Kasumi-1 (cell line): ENCODE data around the gene PNLIPRP3.

Experiments used
- DNase-seq, 2 experiments: peaks; one replicate each; lab custom pipeline; 2025; lab: John Stamatoyannopoulos, UW

PNLIPRP3 gene

DNA sequence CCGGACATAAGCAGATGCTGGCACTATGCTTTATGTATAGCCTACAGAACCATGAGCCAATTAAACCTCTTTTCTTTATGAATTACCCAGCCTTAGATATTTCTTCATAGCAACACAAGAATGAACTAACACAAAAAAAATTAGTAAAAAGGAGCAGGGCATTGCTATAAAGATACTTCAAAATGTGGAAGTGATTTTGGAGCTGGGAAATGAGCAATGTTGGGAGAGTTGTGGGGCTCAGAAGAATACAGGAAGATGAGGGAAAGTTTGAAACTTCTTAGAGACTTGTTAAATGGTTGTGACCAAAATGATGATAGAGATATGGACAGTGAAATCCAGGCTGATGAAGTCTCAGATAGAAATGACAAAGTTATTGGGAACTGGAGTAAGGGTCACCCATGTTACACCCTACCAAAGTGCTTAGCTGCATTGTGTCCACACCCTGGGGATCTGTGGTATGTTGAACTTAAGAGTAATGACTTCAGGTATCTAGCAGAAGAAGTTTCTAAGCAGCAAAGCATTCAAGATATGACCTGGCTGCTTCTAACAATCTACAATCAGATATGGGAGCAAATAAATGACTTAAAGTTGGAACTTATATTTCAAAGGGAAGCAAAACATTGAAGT, 24.2 kb downstream of the PNLIPRP3 start:
- no peak for DNase-seq

- DNase-seq = no peak
Measured at GRCh38 chr10:116452338-116452720, 24.7 kb downstream of the PNLIPRP3 start.

- no peak for DNase-seq
Measured at GRCh38 chr10:116457488-116457887, 29.8 kb downstream of the PNLIPRP3 start.

DNA sequence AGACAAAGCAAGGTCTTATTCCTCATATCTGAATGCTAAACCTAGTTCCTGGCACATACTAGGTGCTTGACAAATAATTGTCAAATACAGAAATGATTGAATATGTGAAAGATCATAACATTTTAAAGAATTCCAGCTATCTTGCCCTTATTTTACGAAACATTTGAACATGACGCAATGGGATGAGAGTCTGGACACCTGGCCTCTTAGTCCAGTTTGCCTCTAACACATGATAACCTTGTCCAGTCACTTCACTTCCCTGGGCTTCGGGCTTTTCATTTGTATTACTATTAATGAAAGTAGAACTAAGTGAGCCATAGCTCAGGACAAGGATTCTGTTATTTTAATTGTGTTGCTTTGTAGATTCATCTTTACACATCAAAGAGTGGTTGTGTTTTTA, 32.6 kb downstream of the PNLIPRP3 start:
- DNase-seq = no peak

DNA sequence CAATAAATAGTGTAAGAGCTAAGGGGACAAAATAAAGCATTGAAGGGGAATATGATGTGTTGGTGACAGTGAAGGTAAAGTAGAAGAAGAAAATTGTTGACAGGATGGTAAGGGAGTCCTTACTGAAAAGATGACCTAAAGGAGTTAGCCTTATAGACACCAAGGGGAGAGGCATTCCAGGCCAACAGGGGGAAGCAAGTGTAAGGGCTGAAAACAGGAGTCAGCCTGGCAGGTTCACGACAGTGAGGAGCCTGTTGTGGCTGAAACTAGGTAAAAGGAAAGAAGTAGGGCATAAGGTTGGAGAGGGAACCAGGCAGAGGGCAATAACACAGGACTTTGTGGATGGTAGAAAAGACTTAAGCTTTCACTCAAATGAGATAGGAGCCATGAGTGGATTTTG, 34.0 kb downstream of the PNLIPRP3 start:
- DNase-seq = no peak

DNA sequence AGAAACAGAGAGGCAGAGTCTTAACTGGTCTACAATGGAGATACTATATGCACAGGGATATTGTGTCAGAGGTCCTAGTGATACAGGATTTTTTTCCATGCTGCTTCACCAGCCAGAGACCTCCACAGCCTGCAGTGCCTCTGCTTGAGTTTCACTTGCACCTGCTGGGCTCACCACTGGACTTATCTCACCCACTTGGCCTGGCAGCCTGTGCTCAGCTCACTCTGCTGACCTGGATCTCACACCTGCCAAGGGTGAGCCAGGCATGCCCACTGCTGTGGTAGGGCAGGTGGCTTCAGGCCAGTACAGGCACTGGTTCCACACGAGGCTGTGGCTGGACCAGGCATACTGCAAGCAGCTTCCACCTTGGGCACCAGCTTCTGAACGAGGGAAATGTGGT, 36.6 kb downstream of the PNLIPRP3 start:
- DNase-seq = no peak

DNA sequence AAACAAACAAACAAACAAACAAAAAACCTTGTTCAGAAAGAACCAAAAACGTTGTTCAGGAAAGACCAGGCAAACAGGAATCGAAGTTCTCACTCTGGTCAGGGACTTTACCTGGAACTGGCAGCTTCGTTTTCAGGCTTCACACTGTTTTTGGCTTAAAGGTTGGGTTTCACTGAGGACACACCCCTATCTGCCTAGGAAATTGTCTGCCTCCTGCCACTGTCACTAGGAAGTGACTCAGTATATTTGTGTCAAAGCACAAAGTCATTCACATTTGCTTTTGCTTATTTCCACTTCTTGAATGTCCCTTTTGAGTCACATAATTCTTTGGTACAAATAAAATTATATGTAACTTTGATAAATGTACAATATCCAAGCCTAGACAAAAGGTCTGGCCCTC, 37.9 kb downstream of the PNLIPRP3 start:
- DNase-seq = no peak

- no peak for DNase-seq
Measured at GRCh38 chr10:116466715-116467422, 39.2 kb downstream of the PNLIPRP3 start.

- no peak for DNase-seq
Measured at GRCh38 chr10:116469437-116469836, 41.8 kb downstream of the PNLIPRP3 start.

DNA sequence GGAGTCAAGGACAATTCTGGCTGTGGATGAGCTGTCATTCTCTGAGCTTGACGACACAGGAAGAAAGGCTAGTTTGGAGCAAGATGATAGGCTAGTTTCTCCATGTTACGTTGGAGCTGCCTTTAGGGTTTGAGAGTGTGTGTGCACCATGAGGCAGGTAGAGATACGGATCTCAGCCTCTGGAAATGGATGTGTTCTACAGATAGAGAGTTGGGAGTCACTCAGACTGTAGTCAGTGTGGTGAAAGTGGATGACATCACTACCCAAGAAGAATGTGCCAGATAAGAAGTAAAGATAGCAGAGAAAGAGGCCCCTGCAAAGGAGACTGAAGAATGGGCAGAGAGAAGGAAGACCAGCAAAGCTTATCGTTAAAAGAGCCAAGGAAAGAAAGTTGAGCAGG, 42.4 kb downstream of the PNLIPRP3 start:
- DNase-seq = no peak

DNA sequence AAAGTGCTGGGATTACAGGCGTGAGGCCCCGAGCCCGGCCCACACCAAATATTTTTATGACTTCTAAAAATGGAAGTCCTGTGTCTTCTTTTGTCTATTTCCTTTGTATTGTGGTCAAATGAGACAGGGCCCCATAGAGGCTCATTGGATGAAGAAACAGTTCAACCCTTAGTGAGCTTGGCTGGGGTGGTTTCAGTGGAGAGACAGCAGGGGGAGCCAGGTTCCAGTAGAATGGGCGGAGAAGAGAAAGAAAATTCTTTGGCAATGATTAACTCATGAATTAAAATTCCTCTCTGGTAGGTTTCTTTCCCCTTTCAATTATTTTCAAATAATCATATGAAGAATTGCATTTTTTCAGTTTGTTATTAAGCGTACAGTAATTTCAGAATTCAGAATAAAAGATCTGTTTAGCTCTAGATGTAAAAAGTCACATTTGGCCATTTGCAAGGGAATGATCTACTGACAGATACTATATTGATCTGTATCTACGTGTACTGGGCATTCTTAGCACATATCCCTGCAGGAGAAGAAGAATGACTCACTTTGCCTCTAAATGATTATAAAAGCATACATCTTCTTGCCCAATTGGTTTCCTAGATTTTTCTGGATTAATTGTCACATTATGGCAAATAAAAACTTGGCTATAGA, 43.2 kb downstream of the PNLIPRP3 start:
- peak in 1 of 2 experiments; percentile 9 for DNase-seq

- no peak for DNase-seq
Measured at GRCh38 chr10:116472891-116473290, 45.2 kb downstream of the PNLIPRP3 start.

DNA sequence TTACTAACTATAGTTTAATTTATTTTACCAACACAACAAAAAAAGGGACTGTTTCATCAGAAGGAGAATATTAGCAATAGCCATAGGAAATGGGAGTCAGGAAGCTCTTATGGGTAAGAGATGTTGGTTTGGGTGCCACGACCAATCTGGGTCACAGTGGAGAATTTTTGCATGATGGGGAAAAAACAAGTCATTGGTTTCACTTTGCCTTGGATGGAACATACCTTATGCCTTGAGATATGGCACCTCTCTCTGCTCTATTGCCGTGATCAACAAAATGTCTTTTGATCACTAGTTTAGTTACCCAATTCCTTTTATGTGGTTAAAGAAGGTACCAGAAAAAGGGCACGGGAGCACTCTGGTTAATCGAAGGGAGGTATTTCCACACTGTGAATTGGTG, 48.2 kb downstream of the PNLIPRP3 start:
- no peak for DNase-seq

DNA sequence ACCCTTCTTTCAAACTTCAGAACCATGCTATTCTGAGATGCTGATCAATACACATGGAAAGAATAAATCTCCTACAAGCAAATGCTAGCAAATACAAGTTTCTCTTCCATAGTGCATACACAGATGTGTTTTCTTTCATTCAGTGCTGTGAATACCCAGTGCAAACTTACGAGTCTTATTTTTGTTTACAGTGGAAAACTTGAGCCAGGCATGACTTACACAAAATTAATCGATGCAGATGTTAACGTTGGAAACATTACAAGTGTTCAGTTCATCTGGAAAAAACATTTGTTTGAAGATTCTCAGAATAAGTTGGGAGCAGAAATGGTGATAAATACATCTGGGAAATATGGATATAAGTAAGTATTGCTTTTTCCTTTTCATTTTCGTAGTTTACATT, 48.8 kb downstream of the PNLIPRP3 start:
- DNase-seq = no peak

DNA sequence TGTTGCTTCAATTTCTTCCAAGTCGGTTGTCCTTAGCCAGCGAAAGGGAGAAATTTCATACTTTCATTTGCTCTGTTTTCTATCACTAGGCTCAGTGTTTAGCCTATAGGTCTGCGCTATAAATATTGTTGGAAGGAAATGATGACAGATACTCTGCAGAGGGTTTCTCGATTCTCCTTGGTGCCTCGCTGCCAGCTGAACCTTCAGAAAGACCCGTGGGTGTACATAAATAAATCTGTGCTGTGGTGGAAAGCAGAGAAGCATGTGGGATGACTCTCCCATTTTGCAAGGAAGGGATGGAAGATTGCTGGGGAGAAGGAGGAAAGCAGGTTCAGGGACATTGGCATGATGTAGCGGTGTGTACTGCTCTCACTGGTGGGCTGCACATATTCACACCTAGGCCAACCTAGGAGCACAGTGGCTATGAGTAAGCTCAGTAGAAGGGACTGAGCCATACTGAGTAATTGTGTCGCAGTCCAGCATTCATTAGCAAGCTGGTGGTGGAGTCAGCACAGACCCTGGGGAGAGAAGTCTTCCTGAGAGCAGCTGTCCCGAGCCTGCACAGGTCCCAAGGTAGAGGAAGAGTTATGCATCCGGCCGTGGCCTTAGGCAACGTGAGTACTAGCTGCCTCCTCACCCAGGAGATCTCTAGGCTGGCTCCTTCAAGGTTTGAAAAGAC, 50.5 kb downstream of the PNLIPRP3 start:
- no peak for DNase-seq

DNA sequence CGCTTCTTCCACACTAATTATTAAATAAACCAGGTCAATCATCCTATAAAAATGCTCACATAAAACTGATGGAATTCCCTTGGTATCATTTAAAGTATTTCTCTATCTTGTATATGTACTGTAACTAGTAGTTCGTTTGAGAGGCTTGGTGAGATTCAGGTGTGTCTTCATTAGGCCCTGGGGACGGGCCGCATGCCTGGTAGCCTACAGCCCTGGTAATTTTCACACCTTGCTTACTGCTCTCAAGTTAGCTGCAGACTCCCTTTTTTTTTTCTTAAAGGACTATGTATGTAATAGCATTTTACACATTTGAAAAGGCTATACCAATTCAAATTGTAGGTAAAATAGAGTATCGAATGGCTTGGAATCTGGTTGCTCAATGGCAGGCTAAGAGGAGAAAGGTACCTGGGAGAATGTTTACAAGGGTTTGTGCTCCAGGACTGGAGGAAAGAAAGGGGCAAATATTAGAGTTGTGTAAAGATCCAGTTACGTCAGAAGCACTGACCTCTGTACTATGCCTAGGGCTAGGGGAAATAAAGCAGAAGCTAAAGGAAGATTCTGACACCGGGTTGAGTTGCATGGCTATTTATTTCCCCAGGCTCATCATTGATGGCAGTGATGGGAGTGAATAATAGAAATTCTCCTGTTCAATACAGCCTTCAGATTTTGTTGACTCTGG, 59.3 kb downstream of the PNLIPRP3 start:
- no peak for DNase-seq

GRCh38 chr10:116487522-116488430, 60.1 kb downstream of the PNLIPRP3 start:
- no peak for DNase-seq

GRCh38 chr10:116489460-116489859, 61.8 kb downstream of the PNLIPRP3 start:
- no peak for DNase-seq

DNA sequence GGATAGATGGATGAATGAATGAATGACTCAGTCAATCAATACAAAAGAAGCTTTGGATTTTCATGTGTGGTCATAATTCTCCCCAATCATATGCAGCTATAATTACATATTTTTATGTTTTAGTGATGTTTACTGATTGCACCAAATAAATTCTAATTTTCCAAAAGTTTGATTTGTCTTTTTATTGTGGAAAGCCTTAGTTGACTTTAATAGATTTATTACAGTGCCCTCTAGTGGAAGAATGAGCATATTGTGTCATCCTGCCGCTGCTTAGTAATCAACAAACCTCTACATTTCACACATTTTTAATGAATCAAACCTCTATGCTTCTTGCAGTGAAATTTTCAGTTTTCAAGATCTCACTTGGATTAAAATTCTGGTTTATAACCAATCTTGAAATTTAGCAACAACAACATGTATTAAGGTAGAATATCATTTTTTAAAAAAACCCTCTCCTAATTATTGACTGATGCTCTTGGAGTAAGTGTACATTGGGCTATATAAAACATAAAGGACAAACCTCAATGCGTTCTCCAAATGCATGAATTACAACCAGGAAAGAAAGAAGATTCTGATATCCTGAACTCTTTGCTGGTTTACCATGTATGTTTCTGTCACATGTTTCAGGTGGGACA, 62.5 kb downstream of the PNLIPRP3 start:
- peak; percentile 40 to 63 for DNase-seq

- DNase-seq = no peak
Measured at GRCh38 chr10:116504786-116505185, 77.1 kb downstream of the PNLIPRP3 start.

DNA sequence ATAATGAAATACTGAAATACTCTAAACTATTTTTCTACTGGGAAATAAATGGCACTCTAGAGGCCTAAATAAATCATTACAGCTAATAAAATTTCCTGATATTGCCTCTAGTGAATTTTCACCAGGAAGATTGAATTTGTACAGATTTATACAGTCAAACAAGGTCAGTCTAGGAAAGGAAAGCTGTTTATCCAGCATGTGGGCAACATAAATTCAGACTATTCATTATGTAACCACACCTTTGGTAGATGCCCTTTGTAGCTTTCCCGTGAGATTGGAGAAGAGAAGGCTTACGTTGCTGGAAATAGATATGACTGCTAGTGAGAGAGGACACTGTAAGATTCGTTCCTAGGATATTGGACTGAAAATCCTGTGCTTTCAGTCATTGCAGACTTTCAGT, 82.9 kb downstream of the PNLIPRP3 start:
- DNase-seq = no peak
